ENCODE data around the gene BORCS6. TPM values are rescaled to one million over a fixed set of nuclear protein-coding genes. Genes with fewer than 3 reads are reported as not detected.

BORCS6 gene
- total and polyA plus RNA-seq, 2 of the 13 experiments (the other 11 are each of a cell fraction or from before 2014, with no cell fraction given) = 2.0 to 5.1 TPM

GRCh38 chr17:8146381-8147140 lies 43.4 kb downstream of the BORCS6 start:
- Histone ChIP-seq H3K27me3 (ENCODE audit: control insufficient read depth in 1 of 2, insufficient read depth in 2 of 2, low read length in 2 of 2) (no peaks in the 10 kb centered on the region), H3K4me1 (ENCODE audit: insufficient read depth, low read length) (0 out of 2 replicates have a peak, but pooled peaks cover 4% of the 10 kb centered on the region), H2AFZ (ENCODE audit: low read length) (no peak overlapping the region), H3K79me2 (ENCODE audit: insufficient read depth, low read length) (no peaks in the 10 kb centered on the region), H3K9ac (ENCODE audit: insufficient read depth, low read depth, low read length) (no peak overlapping the region), H3K36me3 (replicated peaks in 1 of 2; ENCODE audit: control insufficient read depth in 1 of 2, insufficient read depth in 2 of 2, low read length in 2 of 2) (peaks cover 16 to 45% of the 10 kb centered on the region in 2 experiments; a peak in 4 of 5 replicates), H3K9me3 (ENCODE audit: low read length) (no peaks in the 10 kb centered on the region), H3K4me3 (replicated peaks in 1 of 3; ENCODE audit: insufficient read depth in 1 of 3, low read depth in 2 of 3, low read length in 3 of 3) (no peak overlapping the region), H3K4me2 (ENCODE audit: low read depth, low read length) (no peak overlapping the region), H3K27ac (ENCODE audit: extremely low read length, insufficient read depth, low read length) (no peak overlapping the region), H4K20me1 (ENCODE audit: insufficient read depth, low read length) (0 out of 2 replicates have a peak, but pooled peaks cover 3% of the 10 kb centered on the region)
- no TSS peak for BruUV-seq (replicated peaks)
- ChIA-PET POLR2A (interaction anchor here (1.8 kb wide), 1 partner anchor 26 kb away, joined by 4 read pairs; no protein-coding TSS in a partner anchor), CTCF (ENCODE audit: low intra/inter-chr PET ratio, low total read pairs) (no interaction called here)
- no peak for TF ChIP-seq ZBTB21 (CRISPR knock-in tag; IDR thresholded peaks at IDR 0.05)
- TF ChIP-seq TCF7L2 (IDR thresholded peaks at IDR 0.05; ENCODE audit: low read depth, low read length) = no peak
- TF ChIP-seq RELA (CRISPR knock-in tag; IDR thresholded peaks at IDR 0.05) = no peak
- TF ChIP-seq SMAD1 (CRISPR knock-in tag; IDR thresholded peaks at IDR 0.05; ENCODE audit: borderline replicate concordance, low read depth) = no peak
- TF ChIP-seq TRIM24 (CRISPR knock-in tag; IDR thresholded peaks at IDR 0.05) = no peak
- TF ChIP-seq RARA (CRISPR knock-in tag; IDR thresholded peaks at IDR 0.05) = no peak
- TF ChIP-seq TRAFD1 (CRISPR knock-in tag; IDR thresholded peaks at IDR 0.05; ENCODE audit: borderline replicate concordance) = no peak
- ATAC-seq (no peak), FAIRE-seq (no peak), DNase-seq (ENCODE audit: low spot score) (no peak)
- intact Hi-C loops (cut with micrococcal nuclease; ENCODE audit: unreplicated experiment) (loop anchor here (5.0 kb wide), 1 partner anchor 476 kb away; no protein-coding TSS in a partner anchor), in situ Hi-C loops (cut with HindIII; ENCODE audit: extremely low pct_ligation_motif_present, low pct_unique_long_range_greater_than_20kb) (no loop called here)
- WGBS (ENCODE audit: low lambda C conversion rate) = 91% methylated on average over 14 of the region's 14 CpGs

Data from HepG2 (cell line).